HG02938 (cell line): ENCODE measurements around the gene SDR42E1.
"Not testable (repeated sequence)": the region's sequence is repeated elsewhere in the genome, so short reads cannot be mapped to it uniquely, and the experiment has no call there.

Experiments
- ATAC-seq: cut with Tn5 transposase; IDR thresholded peaks from one replicate; pipeline ENCODE4 v1.9.1; 2021; ENCODE audit warnings: mild to moderate bottlenecking, moderate library complexity; ENCODE audit not compliant: unreplicated experiment

The SDR42E1 gene

GRCh38 chr16:82040296-82040695, 29.0 kb upstream of the SDR42E1 start:
- ATAC-seq = no peak

- ATAC-seq = no peak
These were observed 26.4 kb upstream of the SDR42E1 start for GRCh38 chr16:82037666-82038065.

GRCh38 chr16:82037251-82037650, 26.0 kb upstream of the SDR42E1 start:
- ATAC-seq = no peak

GRCh38 chr16:82034981-82035612, 23.8 kb upstream of the SDR42E1 start, which contains the start of gene HSD17B2:
Gene HSD17B2 (plus strand): TSS chr16:82035253. CDS start chr16:82035425, 172 bp downstream.
- ATAC-seq = no peak

GRCh38 chr16:82033683-82034300, 22.5 kb upstream of the SDR42E1 start:
- ATAC-seq = no peak

- no peak for ATAC-seq
These were observed 21.7 kb upstream of the SDR42E1 start for GRCh38 chr16:82033006-82033405.

- no peak for ATAC-seq
These were observed 20.1 kb upstream of the SDR42E1 start for GRCh38 chr16:82031116-82032084.

- no peak for ATAC-seq
These were observed 16.4 kb upstream of the SDR42E1 start for GRCh38 chr16:82027629-82028064.

- ATAC-seq = no peak
These were observed 13.6 kb upstream of the SDR42E1 start for GRCh38 chr16:82024883-82025282.

GRCh38 chr16:82024316-82024715, 13.0 kb upstream of the SDR42E1 start:
- ATAC-seq = no peak

- no peak for ATAC-seq
These were observed 11.9 kb upstream of the SDR42E1 start for GRCh38 chr16:82023206-82023605.

GRCh38 chr16:82020051-82020450, 8.8 kb upstream of the SDR42E1 start:
- no peak for ATAC-seq

- ATAC-seq = no peak
These were observed 8.3 kb upstream of the SDR42E1 start for GRCh38 chr16:82019535-82019934.

GRCh38 chr16:82017911-82018568, 6.8 kb upstream of the SDR42E1 start:
- ATAC-seq = no peak

- ATAC-seq = no peak
These were observed 5.7 kb upstream of the SDR42E1 start for GRCh38 chr16:82016964-82017363.

- ATAC-seq = no peak
These were observed 5.0 kb upstream of the SDR42E1 start for GRCh38 chr16:82016263-82016662.

GRCh38 chr16:82013139-82013538, 1.9 kb upstream of the SDR42E1 start:
- no peak for ATAC-seq

GRCh38 chr16:82010649-82011048, 621 bp downstream of the SDR42E1 start:
- ATAC-seq = no peak

GRCh38 chr16:82009789-82010188, 1.5 kb downstream of the SDR42E1 start:
- not testable (repeated sequence) for ATAC-seq

GRCh38 chr16:82008957-82009592, 2.2 kb downstream of the SDR42E1 start:
- no peak for ATAC-seq
